ENCODE results near the gene ACOT13.

ACOT13 gene

GRCh38 chr6:24696097-24696496 lies 29.2 kb downstream of the ACOT13 start:
- no peak for DNase-seq (ENCODE audit: low read depth, low spot score)
- no peak overlapping the region for H3K4me3 ChIP-seq (ENCODE audit: low read depth, low read length)
- no peak for TF ChIP-seq CTCF (IDR thresholded peaks at IDR 0.05; ENCODE audit: low read depth, low read length)
- in situ Hi-C loops (cut with HindIII; ENCODE audit: low sequenced_read_pairs) = no loop called here

GRCh38 chr6:24699521-24700359 lies 32.9 kb downstream of the ACOT13 start:
- DNase-seq (ENCODE audit: low read depth, low spot score) = no peak
- TF ChIP-seq CTCF (IDR thresholded peaks at IDR 0.05; ENCODE audit: low read depth, low read length) = no peak
- in situ Hi-C loops (cut with HindIII; ENCODE audit: low sequenced_read_pairs) = no loop called here
- no peak overlapping the region for H3K4me3 ChIP-seq (ENCODE audit: low read depth, low read length)

- in situ Hi-C loops (cut with HindIII; ENCODE audit: low sequenced_read_pairs) = no loop called here
- H3K4me3 ChIP-seq (ENCODE audit: low read depth, low read length) = no peak overlapping the region
- no peak for DNase-seq (ENCODE audit: low read depth, low spot score)
- TF ChIP-seq CTCF (IDR thresholded peaks at IDR 0.05; ENCODE audit: low read depth, low read length) = no peak
Measured at GRCh38 chr6:24702720-24703282, 35.9 kb downstream of the ACOT13 start.

DNA sequence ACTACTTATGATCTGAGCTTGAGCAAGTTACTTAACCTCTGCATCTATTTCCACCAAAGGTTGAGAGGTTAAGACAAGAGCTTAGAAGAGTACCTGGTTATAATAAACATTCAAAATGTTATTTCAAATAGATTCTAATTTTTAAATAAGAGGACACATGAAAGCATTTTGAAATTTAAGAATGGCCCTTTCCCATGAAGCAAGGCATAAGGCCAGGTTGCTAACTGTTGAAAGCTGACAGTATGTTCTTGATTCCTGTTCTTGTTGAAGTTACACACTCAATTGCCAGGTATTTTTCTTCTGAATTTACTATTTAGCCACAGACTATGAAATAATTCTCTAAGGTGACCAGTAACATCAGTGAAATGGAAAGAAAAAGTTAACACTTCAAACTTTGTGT lies 37.6 kb downstream of the ACOT13 start:
- no peak for DNase-seq (ENCODE audit: low read depth, low spot score)
- TF ChIP-seq CTCF (IDR thresholded peaks at IDR 0.05; ENCODE audit: low read depth, low read length) = no peak
- H3K4me3 ChIP-seq (ENCODE audit: low read depth, low read length) = no peak overlapping the region
- in situ Hi-C loops (cut with HindIII; ENCODE audit: low sequenced_read_pairs) = no loop called here

DNA sequence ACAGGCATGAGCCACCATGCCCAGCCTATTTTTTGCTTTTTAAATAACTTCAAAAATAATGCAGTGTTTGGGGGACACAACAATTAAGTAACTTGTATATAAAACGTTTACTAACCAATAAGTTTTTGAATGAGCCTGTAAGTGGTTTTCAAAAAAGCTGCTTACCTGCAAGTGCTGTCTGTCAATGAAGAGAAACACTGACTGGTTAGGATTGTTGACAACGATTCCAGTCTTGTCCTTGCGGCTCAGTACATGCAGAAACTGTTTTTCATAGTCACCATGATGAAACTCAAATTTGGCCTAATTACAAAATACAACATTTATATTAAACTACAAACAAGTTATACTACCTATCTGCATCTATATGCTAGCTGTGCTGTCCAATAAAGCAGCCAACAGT lies 41.7 kb downstream of the ACOT13 start:
- TF ChIP-seq CTCF (IDR thresholded peaks at IDR 0.05; ENCODE audit: low read depth, low read length) = no peak
- in situ Hi-C loops (cut with HindIII; ENCODE audit: low sequenced_read_pairs) = no loop called here

DNA sequence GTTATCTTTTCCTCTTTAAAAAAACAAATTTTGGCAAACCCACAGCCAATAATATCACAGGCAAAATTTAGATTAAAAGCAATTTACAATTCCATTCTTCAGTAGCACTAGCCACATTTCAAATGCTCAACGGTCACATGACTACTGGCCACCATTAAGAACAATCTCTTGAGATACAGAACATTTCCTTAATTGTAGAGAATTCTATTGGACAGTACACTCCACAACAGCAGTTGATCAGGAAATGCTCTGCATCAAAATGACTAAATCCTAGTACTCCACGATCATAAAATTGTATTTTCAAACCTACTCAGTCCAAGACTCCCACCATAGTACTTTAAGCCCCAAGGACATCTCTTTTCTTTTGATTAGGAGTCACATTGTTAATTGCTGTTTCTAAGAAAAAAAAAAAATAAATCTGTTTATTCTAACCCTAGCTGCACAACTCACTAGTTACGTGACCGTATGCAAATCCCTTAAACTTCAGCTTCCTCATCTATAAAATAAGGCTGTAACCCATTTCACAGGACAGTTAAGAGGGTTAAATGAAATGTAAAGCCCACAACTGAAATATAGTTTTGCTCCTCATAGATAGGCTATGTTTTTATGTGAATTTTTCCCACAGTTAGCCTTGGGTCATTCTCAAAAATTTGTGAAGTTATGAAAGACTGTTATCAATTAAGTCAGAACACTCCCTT lies 42.3 kb downstream of the ACOT13 start:
- in situ Hi-C loops (cut with HindIII; ENCODE audit: low sequenced_read_pairs) = no loop called here
- TF ChIP-seq CTCF (IDR thresholded peaks at IDR 0.05; ENCODE audit: low read depth, low read length) = no peak

More for the DNA sequence above, 41.7 kb downstream of the ACOT13 start:
- DNase-seq (ENCODE audit: low read depth, low spot score) = no peak
- no peak overlapping the region for H3K4me3 ChIP-seq (ENCODE audit: low read depth, low read length)

More for the DNA sequence above, 42.3 kb downstream of the ACOT13 start:
- H3K4me3 ChIP-seq (ENCODE audit: low read depth, low read length) = no peak overlapping the region
- DNase-seq (ENCODE audit: low read depth, low spot score) = no peak
